Sciatic nerve (tissue), 2 donors: ENCODE results near the gene JARID2. TPM values are rescaled to one million over a fixed set of nuclear protein-coding genes. Genes with fewer than 3 reads are reported as not detected.

Experiments
- ATAC-seq: fragments of 200-7000 bp; cut with Tn5 transposase; one replicate; pipeline ENCODE4 v1.9.1; 2020; ENCODE audit warnings: mild to moderate bottlenecking, moderate library complexity
- DNase-seq: peaks from one replicate; pipeline ENCODE4 v3.0.0-alpha.2; 2020; ENCODE audit warnings: low spot score
- intact Hi-C: fragments of 100-400 bp; cut with DNase I; formaldehyde crosslinking; loops from one replicate; pipeline ENCODE4 v1.14.2; 2022
- total RNA-seq: library from RNA; stranded (reverse); fragmentation: NEBNext Ultra II Directional; extraction: Animal tissue kit (Norgen Biotek cat#: 25700); gene quantifications from one replicate; pipeline ENCODE4 v1.2.1, GENCODE V29; 2021
- donor health status: DM: no; HTN: no; CAD: no.
- donor health status: DM: no; HTN: no; CAD: no.

The JARID2 gene
- total RNA-seq, 1 donor from 2014 or later: 12.7 TPM

DNA sequence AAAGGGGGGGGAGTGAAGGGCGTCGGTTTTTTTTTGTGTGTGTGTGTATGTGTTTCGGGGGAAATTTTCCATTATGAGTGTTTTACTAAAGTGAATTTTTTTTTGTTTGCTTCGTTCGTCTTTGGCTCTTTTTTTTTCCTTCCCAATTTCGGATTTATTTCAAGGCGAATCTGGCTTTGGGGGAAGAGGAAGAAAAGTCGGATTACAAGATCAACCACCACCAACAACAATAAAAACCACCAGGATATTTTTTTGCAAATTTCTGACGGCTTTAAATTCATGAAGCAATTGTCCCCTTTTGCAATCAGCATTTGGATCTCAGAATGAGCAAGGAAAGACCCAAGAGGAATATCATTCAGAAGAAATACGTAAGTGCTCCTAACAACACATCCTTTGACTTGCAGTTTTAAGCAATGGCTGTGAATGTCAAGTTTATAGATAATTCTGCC lies 372 bp downstream of the JARID2 start:
- no peak for ATAC-seq
- no peak for DNase-seq
- intact Hi-C loops: no loop called here

DNA sequence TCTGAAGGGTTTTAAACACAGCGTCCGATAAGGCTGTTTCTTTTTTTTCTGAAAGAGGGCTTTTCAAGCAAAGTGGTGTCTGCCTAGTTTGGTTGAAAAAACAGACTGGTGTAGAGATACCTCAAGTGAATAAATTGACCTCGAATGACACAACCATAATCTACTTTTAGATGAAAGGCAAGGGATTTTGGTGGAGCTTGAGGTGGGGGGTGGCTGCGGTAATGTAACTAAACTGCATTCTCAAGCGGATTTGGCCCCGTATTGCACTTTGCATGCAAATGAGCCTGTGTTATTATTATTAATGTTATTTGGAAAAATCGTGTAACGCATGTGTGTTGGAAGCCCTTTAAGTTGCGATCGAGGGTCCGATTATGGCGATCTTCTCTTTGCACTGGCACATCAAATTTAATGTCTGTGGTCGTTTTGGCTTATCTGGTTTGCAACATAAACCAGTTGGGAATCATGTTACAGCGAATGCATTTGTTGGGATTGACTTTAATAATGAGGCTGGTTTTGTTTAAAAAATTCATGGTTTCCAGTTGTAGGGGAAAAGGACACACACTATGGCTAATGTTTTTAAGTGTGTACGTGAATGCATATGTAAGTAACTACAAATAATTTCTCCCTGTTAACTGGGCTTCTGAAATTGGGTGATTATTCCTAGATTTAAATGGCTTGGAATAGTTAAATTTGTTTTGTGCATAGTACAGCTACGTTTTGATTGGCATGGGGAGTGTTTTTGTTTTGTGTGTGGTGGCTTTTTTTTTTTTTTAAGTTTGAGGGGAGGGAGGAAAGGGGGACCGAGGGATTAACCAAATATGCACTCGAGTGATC lies 1.0 kb downstream of the JARID2 start:
- ATAC-seq (no peak), DNase-seq (no peak)
- intact Hi-C loops: no loop called here

DNA sequence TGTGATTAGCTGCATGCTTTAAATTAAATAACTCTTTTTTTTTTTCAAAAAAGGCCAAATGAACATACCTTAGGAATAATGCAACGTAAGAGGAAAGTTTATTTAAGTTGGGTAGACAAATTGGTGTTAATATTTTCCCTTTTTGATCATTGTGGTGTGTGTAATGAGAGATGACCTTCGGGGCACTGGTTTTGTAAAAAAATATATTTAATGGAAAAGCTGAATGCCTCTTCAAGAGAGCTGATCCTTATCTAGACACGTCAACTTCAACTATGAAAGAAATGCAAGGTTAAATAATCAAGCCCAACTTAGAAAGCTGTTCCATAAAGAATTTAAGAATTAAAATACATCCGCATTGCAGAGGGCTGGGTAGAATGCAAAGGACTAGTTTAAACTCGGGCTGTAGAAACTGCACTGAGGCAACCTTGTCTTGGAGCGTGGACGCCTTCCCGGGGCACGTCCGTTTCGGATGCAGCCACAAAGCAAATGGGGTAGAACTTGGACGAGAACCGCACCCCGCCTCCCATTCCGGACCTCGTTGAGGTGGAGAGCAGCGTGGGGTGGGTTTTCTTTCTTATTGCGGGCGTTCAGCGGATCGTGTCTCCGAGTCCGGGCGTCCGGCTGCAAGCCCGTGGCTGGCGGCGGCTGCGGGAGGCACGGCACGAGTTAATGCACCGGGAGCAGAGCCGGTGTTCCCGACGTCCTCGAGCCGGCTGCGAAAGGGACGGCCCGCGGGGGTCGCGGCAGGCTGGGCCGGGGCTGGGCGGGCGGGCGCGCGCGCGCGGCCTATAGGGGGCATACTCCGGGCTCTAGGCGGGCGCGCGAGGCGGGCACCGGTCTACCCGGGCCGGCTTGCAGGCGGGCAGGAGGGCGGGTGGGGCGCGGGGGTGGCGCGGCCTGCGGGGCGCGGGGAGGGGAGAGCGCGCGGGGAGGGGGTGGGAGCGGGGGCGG lies 1.9 kb downstream of the JARID2 start:
- ATAC-seq (no peak), DNase-seq (peak; percentile 77)
- intact Hi-C loops: no loop called here

- intact Hi-C loops: no loop called here
- DNase-seq (peak; percentile 98), ATAC-seq (peak; percentile 81)
Observed at GRCh38 chr6:15248451-15249370, 2.8 kb downstream of the JARID2 start.

DNA sequence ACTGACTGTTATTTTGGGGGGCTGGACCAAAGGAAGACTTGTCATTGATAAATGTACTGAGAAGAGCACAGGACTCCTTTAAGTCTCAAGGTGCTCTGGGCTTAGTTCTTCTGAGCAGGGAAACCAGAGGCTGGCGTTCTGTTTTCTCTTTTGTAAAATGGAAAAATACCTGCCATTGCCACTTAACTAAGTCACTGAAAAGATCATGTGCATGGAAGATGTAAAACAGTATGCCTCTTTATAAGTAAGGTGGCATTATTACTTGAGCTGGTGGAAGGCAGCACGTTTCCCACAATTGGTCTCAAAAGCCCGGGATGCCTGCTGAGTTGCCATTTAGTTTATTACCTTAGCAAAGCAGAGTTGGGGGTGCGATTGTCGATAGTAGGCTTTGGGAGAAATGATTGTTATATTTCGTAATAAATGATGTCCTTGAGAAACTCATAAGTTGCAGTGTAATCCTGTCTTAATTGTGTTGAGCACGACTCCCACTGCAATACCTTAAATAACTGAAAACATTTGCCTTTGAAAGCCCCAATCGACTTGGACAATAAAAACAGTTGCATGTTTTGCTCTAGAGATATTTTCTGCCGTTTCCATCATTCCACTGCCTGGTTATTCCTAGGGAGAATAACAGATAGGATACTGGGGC lies 3.6 kb downstream of the JARID2 start:
- intact Hi-C loops: no loop called here
- ATAC-seq (no peak), DNase-seq (no peak)

GRCh38 chr6:15250187-15251168 lies 4.6 kb downstream of the JARID2 start:
- DNase-seq (no peak), ATAC-seq (no peak)
- intact Hi-C loops: no loop called here

- ATAC-seq (no peak), DNase-seq (no peak)
- intact Hi-C loops: no loop called here
Observed at GRCh38 chr6:15252195-15252594, 6.3 kb downstream of the JARID2 start.

DNA sequence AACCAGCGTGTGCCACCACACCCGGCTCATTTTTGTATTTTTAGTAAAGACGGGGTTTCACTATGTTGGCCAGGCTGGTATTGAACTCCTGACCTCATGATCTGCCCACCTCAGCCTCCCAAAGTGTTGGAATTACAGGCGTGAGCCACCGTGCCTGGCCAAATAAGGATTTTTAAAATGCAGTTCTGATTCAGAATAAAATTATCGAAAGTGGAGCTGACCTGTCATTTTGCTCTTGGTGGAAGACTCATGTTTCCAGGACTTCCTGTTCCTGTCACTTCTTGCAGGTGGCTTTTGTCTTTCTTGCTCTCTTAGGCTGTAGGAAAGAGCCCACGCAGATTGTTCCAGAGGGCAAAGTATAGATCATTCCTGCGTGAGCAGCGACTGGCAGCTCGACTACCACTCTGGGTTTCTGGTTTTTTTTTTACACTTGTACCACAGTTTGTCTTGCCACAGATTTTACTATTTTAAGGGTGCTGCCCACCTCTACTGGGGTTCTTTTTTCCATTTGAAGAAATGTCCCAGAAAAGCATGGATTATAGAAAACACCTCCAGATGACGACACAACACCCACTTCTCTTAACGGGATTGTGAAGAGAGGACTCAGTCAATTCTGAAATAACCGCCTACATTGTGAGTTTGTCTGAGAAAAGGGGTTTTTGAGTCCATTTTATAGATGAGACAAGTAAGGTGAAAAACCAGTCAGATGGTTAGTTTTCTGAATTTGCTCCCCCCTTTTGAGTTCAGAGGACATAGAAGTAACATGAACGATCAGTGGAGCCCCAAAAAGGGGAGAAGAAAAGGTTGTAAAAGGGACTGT lies 7.5 kb downstream of the JARID2 start:
- ATAC-seq: no peak
- no peak for DNase-seq
- intact Hi-C loops: loop anchor here (2.0 kb wide), 1 partner anchor 63 kb away; no protein-coding TSS in a partner anchor

GRCh38 chr6:15254070-15254975 lies 8.5 kb downstream of the JARID2 start:
- ATAC-seq (no peak), DNase-seq (no peak)
- intact Hi-C loops: loop anchor here (2.0 kb wide), 1 partner anchor 62 kb away; no protein-coding TSS in a partner anchor

DNA sequence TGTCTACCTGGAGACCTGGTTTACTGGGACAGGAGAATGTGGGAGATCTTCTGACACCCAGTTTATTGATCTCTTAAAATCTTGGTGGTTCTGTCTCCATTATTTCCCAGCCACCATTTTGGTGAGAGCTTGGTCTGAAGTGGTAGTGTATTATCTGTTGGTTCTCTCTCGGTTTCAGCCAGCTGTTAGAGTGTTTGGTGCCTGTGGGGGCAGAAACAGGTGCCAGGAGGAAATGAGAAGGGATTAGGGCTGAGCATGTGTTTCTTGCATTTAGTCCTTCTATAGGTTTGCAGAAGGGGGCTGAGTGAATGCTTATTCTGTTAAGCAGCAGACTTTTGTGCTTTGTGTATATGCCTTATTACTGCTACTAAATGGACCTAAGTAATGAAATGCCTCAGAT lies 9.6 kb downstream of the JARID2 start:
- ATAC-seq (no peak), DNase-seq (no peak)
- intact Hi-C loops: loop anchor here (2.0 kb wide), 1 partner anchor 61 kb away; no protein-coding TSS in a partner anchor

GRCh38 chr6:15255909-15256395 lies 10.1 kb downstream of the JARID2 start:
- DNase-seq (no peak), ATAC-seq (no peak)
- intact Hi-C loops: loop anchor here (2.0 kb wide), 1 partner anchor 61 kb away; no protein-coding TSS in a partner anchor

DNA sequence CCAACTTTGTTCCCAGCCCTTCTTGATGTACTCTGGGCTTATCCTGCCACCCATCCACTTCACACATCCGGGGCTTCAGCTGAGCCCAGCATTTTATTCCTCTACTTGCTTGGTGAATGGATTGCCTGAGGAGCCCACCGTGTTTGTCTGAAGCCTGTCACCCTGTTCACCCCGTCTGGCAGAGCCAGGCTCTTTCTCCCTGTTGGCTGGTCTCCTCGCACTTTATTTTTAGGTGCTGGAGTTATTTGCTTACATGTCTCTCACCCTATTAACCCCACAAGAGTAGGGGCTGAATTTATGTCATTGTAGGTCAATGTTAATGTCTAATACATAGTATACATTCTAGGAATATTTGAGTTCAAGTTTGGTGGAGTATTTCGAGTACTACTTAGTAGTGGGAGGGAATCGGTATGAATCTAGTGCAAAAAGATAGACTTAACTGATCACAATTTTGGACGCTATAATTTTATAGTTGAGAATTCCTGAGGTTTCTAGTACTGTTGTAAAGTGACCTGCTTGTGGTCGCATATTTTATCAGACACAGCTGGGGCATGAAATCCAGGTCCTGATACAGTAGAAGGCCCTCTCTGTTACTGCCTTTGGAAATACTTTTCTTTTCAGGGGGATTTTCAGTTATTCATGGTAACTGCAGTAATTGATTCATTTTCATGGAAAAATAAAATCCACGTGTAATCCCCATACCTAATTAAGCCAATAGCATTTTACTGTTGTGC lies 10.8 kb downstream of the JARID2 start:
- DNase-seq (no peak), ATAC-seq (no peak)
- intact Hi-C loops: no loop called here

DNA sequence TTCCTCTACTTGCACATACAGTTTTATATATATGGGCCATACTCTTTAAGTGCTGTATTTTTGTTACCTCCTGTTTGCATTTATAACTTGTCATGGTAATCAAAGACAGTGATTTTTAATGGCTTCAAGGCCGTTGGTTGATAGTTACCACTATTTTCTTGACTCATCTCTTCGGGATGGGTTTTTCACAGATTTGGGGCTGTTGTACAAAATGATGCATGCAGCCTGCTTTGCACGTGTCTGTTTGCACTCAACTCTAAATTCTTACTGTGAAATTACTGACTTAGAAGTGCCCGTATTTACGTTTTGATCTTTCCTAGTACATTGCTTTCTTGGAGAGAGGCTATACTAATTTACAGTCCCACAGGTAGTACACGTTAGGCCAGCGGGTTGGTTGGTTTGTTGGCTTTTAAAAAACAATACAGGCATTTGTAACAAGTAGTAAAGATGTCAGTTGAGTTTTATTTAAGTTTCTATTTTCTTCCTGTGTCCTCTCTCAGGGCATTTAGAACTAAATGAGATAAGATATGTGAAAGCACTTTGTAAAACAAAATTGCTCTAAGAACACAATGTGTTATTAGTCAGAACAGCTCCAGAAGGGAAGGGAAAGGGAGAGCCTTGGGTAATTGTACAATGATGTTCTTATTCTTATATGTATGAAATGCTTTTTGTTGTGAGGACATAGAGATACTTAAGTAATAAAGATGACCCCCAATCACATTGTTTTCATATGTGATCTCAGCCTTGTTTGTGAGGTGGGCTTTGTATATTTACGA lies 11.7 kb downstream of the JARID2 start:
- ATAC-seq: no peak

DNA sequence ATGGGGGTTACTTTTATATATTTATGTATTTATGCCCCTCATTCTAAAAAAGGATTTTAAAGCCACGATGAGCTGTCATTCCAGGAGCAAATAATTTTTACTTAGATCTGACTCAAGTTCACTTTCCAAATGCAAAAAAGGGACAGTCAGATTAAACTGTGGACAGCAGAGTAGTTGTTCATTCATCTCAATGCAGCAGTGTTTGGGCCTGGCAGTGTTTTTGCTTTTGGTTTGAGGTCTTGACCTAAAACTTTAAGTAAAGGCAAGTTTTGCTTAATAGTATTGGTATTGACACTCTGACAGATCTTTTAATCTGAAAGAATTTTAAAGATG lies 13.9 kb downstream of the JARID2 start:
- no peak for DNase-seq
- intact Hi-C loops: no loop called here

More for the DNA sequence above, 11.7 kb downstream of the JARID2 start:
- intact Hi-C loops: no loop called here
- no peak for DNase-seq

More for the DNA sequence above, 13.9 kb downstream of the JARID2 start:
- ATAC-seq: no peak
